Ovary (tissue), 3 donors: Measurements from ENCODE around the gene KCNN4.

ENCODE experiments used
- EP300 ChIP-seq: sonication (generic); formaldehyde crosslinking; IDR thresholded peaks from one replicate; pipeline ENCODE4 v1.6.1; 2017; ENCODE audit warnings: antibody characterized with exemption
- POLR2A ChIP-seq: fragments of 450-650 bp; IDR thresholded peaks from one replicate; pipeline ENCODE4 v1.6.1; 2017; ENCODE audit warnings: antibody characterized with exemption, mild to moderate bottlenecking, moderate library complexity
- TF ChIP-seq, protein P1 (sequence below), 3 donors: fragments of 450-650 bp in 2 of 3; fragments of 200-600 bp in 1 of 3; IDR thresholded peaks; one replicate each; pipeline versions ENCODE4 v1.5.1 to v1.8.0; 2016 to 2022; ENCODE audit warnings: antibody characterized with exemption in 3 of 3, mild to moderate bottlenecking in 1 of 3
- donor health status: DM: no; HTN: no; CAD: no.

DNA sequence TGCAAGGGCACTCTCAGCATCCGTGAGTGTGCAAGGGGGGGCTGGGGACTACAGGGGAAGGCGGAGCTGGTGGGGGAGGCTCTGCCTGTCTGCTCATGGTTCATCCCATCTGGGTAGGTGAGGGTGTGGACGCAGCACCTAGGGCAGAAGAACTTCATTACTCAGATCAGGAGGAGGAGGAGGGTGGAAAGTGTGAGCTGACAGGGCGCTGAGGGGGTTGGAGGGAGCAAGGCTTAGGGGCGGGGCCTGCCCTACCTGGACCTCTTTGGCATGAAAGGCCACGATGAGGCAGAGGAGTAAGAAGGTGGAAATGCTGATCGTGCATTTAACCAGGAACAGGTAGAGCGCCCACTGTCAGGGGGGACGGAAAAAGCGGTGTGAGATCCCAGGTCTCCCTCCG is 4.5 kb downstream of the KCNN4 start:
- TF ChIP-seq, protein P1, sequence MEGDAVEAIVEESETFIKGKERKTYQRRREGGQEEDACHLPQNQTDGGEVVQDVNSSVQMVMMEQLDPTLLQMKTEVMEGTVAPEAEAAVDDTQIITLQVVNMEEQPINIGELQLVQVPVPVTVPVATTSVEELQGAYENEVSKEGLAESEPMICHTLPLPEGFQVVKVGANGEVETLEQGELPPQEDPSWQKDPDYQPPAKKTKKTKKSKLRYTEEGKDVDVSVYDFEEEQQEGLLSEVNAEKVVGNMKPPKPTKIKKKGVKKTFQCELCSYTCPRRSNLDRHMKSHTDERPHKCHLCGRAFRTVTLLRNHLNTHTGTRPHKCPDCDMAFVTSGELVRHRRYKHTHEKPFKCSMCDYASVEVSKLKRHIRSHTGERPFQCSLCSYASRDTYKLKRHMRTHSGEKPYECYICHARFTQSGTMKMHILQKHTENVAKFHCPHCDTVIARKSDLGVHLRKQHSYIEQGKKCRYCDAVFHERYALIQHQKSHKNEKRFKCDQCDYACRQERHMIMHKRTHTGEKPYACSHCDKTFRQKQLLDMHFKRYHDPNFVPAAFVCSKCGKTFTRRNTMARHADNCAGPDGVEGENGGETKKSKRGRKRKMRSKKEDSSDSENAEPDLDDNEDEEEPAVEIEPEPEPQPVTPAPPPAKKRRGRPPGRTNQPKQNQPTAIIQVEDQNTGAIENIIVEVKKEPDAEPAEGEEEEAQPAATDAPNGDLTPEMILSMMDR (IDR thresholded peaks at IDR 0.05), result no peak
- TF ChIP-seq EP300 (no peak), POLR2A (no peak)
